ENCODE data around the gene GRK1.

GRK1 gene

GRCh38 chr13:113649212-113649611 lies 17.8 kb upstream of the GRK1 start:
- Mint-ChIP-seq H3K9me3 (peaks cover 31% of the 10 kb centered on the region), H3K27me3 (peaks cover 8% of the 10 kb centered on the region), H3K27ac (no peak overlapping the region), H3K36me3 (ENCODE audit: low read depth) (no peaks in the 10 kb centered on the region), H3K4me1 (ENCODE audit: low read depth) (peaks cover 22% of the 10 kb centered on the region), H3K4me3 (no peak overlapping the region)
- intact Hi-C loops (cut with micrococcal nuclease), result no loop called here

DNA sequence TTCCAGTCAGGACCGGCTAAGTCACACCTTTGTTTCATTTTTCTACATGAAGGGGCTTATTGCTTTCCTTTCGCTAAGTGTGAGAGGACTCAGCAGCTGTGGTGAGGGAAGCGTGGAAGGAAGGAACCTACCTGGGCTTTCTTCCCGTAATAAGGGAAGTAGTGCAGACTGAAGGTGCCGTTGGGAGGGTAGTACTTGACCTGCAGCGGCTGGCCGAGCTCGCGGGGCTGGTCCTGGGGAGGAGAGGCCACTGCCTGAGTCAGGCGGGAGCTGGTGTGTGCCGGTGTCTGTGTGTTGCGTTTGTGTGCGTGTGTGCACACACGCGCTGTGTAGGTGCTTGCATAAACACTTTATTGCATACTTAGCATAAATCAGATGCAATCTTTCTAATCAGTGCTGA lies 16.7 kb upstream of the GRK1 start:
- intact Hi-C loops (cut with micrococcal nuclease), result no loop called here
- H3K27ac Mint-ChIP-seq, result no peak overlapping the region
- H3K4me3 Mint-ChIP-seq, result no peak overlapping the region
- H3K36me3 Mint-ChIP-seq (ENCODE audit: low read depth), result no peaks in the 10 kb centered on the region
- H3K27me3 Mint-ChIP-seq, result peaks cover 8% of the 10 kb centered on the region
- H3K4me1 Mint-ChIP-seq (ENCODE audit: low read depth), result peaks cover 22% of the 10 kb centered on the region
- peaks cover 24% of the 10 kb centered on the region for H3K9me3 Mint-ChIP-seq

GRCh38 chr13:113650731-113651148 lies 16.3 kb upstream of the GRK1 start:
- Mint-ChIP-seq H3K27ac (no peak overlapping the region), H3K4me1 (ENCODE audit: low read depth) (peaks cover 22% of the 10 kb centered on the region), H3K27me3 (peaks cover 8% of the 10 kb centered on the region), H3K36me3 (ENCODE audit: low read depth) (no peaks in the 10 kb centered on the region), H3K4me3 (no peak overlapping the region), H3K9me3 (peaks cover 24% of the 10 kb centered on the region)
- intact Hi-C loops (cut with micrococcal nuclease), result no loop called here

DNA sequence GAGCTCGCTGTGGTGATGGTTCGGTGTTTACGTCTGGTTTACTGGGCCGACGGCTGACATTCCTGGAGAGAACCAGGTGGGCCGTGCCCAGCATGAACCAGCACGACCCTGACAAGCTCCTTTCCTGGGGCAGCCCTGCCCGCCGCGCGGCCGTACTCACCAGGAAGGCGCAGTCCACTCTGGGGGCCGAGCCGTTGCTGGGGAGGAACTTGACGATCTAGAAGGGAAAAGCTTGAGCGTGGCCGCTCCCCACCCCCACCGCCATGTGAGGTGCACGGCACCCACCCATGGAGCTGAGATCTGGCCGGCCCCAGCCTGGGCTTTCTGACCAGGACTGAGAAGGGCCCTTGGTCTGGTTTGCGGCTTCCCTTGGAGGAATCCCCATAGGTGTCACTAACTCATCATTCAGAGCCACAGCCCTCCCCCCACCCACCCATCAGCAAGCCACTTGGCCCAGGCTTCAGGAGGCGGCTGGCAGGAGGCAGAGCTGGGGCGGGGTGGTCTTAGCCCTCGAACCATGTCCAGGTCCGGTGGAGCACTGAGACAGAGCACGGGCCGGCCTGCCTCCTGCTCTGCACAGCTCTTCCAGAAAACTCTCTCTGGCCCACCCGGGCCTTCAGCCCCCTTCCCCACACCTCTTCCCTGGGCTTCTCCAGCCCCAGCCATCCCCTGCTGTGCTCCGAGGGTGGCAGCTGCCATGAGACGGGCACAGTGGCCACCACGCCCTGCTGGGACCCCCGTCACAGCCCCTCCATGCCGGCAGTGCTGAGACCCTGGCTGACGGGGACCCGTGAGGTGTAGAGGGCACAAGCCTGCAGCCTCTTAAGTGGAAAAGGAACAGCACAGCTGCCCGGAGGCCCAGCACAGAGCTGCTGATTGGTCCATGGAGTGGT lies 15.3 kb upstream of the GRK1 start:
- H3K4me3 Mint-ChIP-seq, result no peak overlapping the region
- H3K4me1 Mint-ChIP-seq (ENCODE audit: low read depth), result peaks cover 16% of the 10 kb centered on the region
- peaks cover 16% of the 10 kb centered on the region for H3K9me3 Mint-ChIP-seq
- no peak overlapping the region for H3K27ac Mint-ChIP-seq
- peaks cover 4% of the 10 kb centered on the region for H3K27me3 Mint-ChIP-seq
- no peaks in the 10 kb centered on the region for H3K36me3 Mint-ChIP-seq (ENCODE audit: low read depth)
- intact Hi-C loops (cut with micrococcal nuclease), result no loop called here

- Mint-ChIP-seq H3K27me3 (peaks cover 3% of the 10 kb centered on the region), H3K36me3 (ENCODE audit: low read depth) (no peaks in the 10 kb centered on the region), H3K4me1 (ENCODE audit: low read depth) (peaks cover 7% of the 10 kb centered on the region), H3K9me3 (peaks cover 7% of the 10 kb centered on the region), H3K4me3 (no peak overlapping the region), H3K27ac (no peak overlapping the region)
- intact Hi-C loops (cut with micrococcal nuclease), result no loop called here
Observed at GRCh38 chr13:113652404-113653263, 14.4 kb upstream of the GRK1 start.

- Mint-ChIP-seq H3K27ac (no peak overlapping the region), H3K4me3 (no peak overlapping the region), H3K36me3 (ENCODE audit: low read depth) (no peaks in the 10 kb centered on the region)
Observed at GRCh38 chr13:113653264-113654174, 13.5 kb upstream of the GRK1 start.

DNA sequence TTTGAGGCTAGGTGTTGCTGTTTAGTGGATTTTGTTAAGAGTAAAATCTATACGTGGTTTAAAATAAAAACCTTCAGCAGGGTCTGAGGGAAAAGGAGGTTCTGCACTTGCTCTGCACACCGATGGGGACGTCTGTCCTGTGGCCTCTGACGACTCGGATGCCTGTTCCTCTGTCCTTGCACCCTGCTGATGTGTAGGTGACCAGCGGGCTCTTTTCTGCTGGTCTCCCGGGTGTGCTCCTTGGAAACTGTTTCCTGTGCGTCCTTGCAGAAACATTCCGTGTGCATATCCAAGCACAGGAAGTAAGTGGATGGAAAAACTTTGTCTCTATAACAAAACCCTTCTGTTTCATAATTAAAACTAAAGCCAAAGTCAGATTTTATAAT lies 12.9 kb upstream of the GRK1 start:
- Mint-ChIP-seq H3K9me3 (no peaks in the 10 kb centered on the region), H3K27ac (no peak overlapping the region), H3K4me3 (no peak overlapping the region), H3K4me1 (ENCODE audit: low read depth) (no peaks in the 10 kb centered on the region), H3K27me3 (peaks cover 4% of the 10 kb centered on the region), H3K36me3 (ENCODE audit: low read depth) (no peaks in the 10 kb centered on the region)
- intact Hi-C loops (cut with micrococcal nuclease), result no loop called here

More at GRCh38 chr13:113653264-113654174, 13.5 kb upstream of the GRK1 start:
- Mint-ChIP-seq H3K9me3 (no peaks in the 10 kb centered on the region), H3K27me3 (peaks cover 4% of the 10 kb centered on the region), H3K4me1 (ENCODE audit: low read depth) (no peaks in the 10 kb centered on the region)
- intact Hi-C loops (cut with micrococcal nuclease), result no loop called here

- peaks cover 4% of the 10 kb centered on the region for H3K27me3 Mint-ChIP-seq
- H3K9me3 Mint-ChIP-seq, result no peaks in the 10 kb centered on the region
Observed at GRCh38 chr13:113654591-113655345, 12.3 kb upstream of the GRK1 start.

GRCh38 chr13:113655346-113656002 lies 11.5 kb upstream of the GRK1 start:
- intact Hi-C loops (cut with micrococcal nuclease), result no loop called here
- Mint-ChIP-seq H3K9me3 (peaks cover 6% of the 10 kb centered on the region), H3K4me1 (ENCODE audit: low read depth) (no peaks in the 10 kb centered on the region), H3K27ac (no peak overlapping the region), H3K4me3 (no peak overlapping the region), H3K36me3 (ENCODE audit: low read depth) (no peaks in the 10 kb centered on the region), H3K27me3 (peaks cover 4% of the 10 kb centered on the region)

More at GRCh38 chr13:113654591-113655345, 12.3 kb upstream of the GRK1 start:
- intact Hi-C loops (cut with micrococcal nuclease), result no loop called here
- no peak overlapping the region for H3K4me3 Mint-ChIP-seq
- H3K27ac Mint-ChIP-seq, result no peak overlapping the region
- H3K4me1 Mint-ChIP-seq (ENCODE audit: low read depth), result no peaks in the 10 kb centered on the region
- H3K36me3 Mint-ChIP-seq (ENCODE audit: low read depth), result no peaks in the 10 kb centered on the region

GRCh38 chr13:113656003-113656588 lies 10.9 kb upstream of the GRK1 start:
- peaks cover 12% of the 10 kb centered on the region for H3K9me3 Mint-ChIP-seq
- H3K27ac Mint-ChIP-seq, result no peak overlapping the region
- intact Hi-C loops (cut with micrococcal nuclease), result no loop called here
- H3K36me3 Mint-ChIP-seq (ENCODE audit: low read depth), result no peaks in the 10 kb centered on the region
- H3K4me3 Mint-ChIP-seq, result no peak overlapping the region
- H3K4me1 Mint-ChIP-seq (ENCODE audit: low read depth), result no peaks in the 10 kb centered on the region
- peaks cover 6% of the 10 kb centered on the region for H3K27me3 Mint-ChIP-seq

DNA sequence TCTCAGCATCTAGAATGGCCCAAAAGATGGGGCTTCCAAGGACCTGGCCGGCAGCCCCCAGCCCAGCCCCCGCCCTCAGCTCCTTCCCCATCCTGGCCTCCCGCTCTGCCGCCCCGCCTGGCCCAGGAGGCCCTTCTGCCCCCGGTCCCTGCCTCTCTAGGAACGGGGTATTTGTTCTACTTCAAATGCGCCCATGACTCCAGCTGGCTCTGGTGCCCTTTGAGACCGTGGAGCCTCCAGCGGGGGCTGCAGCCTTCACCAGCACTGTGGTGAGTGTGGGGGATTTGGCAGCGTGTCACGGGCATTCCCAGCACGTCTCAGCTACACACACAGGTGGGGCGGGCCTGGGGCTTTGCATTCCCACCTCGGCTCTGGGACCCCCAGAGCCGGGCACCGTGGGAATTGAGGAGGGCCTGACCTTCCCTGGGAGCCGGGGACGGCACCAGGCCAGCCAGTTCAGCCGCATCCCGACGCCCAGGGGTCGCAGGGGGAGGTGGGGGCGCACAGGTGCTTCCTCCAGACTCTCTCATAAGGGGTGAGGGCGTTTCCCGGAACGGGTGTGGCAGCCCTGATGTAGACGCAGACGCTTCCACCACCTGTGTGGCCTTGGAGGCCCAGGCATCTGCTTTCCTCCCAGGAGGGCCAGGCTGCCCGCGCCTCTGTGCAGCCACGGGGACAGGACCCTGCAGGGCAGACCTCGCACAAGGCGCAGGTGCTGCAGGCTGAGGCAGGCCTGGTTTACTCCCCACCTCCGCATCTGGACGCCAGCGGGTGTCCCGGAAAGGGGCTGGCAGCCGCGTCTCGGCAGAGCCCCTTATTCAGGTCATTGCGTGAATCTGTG lies 10.0 kb upstream of the GRK1 start:
- Mint-ChIP-seq H3K9me3 (peaks cover 21% of the 10 kb centered on the region), H3K27ac (no peak overlapping the region), H3K27me3 (peaks cover 6% of the 10 kb centered on the region), H3K4me3 (no peak overlapping the region), H3K36me3 (ENCODE audit: low read depth) (no peaks in the 10 kb centered on the region), H3K4me1 (ENCODE audit: low read depth) (no peaks in the 10 kb centered on the region)
- intact Hi-C loops (cut with micrococcal nuclease), result no loop called here

Data from dendritic cell treated with granulocyte-macrophage colony-stimulating factor and Interleukin-4, amounts not matched to agents 40 ng/mL and 50 ng/mL, for 4 days (primary cell).